GM21381 (cell line): ENCODE results near the gene MAP3K21.

Source experiments
- ATAC-seq: cut with Tn5 transposase; IDR thresholded peaks from one replicate; pipeline ENCODE4 v1.9.1; 2021; ENCODE audit warnings: mild to moderate bottlenecking, moderate library complexity; ENCODE audit not compliant: unreplicated experiment

Gene MAP3K21

DNA sequence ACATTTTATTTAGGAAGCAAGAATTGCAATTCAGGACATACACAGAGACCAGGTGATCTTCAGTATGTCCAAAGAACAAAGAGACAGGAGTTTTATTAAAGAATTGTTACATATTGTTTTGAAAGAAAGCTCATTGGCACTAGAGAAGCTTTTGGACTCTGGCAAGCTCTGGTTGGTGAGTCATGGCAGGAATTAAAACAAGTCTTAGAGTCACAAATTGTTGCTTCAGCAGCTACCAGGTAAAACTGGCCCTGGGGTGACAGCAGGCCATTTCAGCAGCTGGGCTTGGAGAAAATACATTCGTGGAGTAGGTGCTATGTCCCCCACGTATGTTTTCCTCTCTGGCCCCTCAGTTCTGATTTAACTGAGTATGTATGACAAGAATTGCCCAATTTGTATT is 58.8 kb downstream of the MAP3K21 start:
- ATAC-seq = no peak

DNA sequence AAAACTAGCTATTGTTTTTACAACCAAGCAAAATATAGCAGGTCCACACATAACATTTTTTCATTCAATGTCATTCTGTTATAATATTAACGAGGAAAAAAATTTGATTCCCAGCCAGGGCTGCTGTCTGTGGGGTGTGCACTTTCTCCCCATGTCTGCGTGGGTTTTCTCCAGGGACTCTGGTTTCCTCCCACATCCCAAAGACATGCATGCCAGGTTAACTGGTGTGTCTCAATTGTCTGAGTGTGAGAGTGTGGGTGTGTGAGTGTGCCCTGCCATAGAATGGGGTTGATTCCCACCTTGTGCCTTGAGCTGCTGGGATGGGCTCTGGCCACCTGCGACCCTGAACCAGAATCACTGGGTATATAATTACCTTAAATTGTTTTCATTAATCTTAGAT is 60.1 kb downstream of the MAP3K21 start:
- no peak for ATAC-seq

- no peak for ATAC-seq
Measured at GRCh38 chr1:233389169-233389568, 61.6 kb downstream of the MAP3K21 start.

- ATAC-seq = no peak
Measured at GRCh38 chr1:233389893-233390292, 62.4 kb downstream of the MAP3K21 start.

- ATAC-seq = no peak
Measured at GRCh38 chr1:233390842-233391737, 63.6 kb downstream of the MAP3K21 start.

- ATAC-seq = no peak
Measured at GRCh38 chr1:233393084-233393840, 65.7 kb downstream of the MAP3K21 start.

DNA sequence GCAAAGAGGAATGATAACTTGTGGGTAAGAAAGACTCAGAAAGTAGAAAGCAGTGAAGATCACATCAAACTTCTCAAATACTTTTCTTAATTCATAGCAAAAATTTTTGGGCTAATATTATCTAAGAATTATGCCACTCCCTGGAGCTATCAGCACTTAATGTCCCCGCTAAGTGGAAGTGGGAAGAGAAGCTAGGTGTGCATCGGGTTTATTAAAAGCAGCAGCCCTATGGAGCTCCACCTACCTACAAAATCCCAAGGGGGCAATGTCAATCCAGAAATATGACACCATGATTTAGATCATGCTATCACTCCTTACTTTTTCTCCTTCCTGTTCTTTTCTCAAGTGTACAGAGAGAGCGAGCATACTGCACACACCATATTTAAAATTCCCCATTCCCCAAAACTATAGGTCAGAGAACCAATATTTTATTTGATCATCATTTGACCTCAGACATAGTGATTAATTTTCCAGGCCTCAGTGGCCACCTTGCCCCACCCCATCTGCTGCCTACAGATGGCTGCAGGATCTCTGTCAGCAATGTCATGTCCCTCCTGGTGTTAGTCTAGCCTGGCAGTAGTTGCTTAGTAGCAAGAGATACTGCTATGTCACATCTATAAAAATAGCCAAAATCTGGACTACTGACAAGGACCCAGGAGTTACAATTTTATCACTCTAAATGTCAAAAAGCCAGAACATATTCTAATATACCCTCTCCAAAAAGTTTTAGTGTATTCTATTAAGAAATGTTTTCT is 66.6 kb downstream of the MAP3K21 start:
- no peak for ATAC-seq

DNA sequence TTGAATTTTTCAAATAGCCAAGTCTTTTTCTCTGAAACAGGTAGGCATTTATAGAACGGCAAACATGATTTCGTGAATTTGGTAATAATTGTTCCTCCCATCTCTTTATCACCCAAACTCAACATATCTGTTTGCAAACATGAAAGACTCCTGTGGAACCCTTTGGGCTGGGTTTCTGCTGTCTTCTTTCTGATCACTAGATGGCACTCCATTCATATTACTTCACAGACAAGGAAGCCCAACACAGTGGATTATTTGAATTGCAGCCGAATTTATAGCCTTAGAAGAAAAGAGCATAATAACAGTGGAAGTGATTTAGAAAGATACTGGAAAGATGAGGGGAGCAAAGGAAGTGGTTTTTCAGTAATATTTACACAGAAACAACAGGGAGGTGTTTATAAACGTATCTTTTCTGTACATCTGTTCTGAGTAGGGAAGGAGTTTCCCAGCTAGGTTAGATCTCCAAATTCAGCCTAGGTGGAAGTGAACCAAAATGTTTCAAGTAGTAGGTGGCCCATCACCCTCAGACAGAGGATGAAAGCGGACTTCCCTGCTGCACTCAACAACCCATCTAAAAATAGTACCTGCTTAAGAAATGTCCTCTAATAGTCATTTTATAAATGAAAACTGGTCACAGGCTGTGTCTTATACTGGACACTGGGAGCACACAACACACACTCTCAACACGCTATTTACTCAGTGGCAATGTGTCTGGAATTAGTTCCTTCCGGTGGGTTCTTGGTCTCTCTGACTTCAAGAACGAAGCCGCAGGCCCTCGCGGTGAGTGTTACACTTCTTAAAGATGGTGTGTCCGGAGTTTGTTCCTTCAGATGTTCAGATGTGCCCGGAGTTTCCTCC is 67.6 kb downstream of the MAP3K21 start:
- peak; percentile 72 for ATAC-seq

- ATAC-seq = no peak
Measured at GRCh38 chr1:233395863-233396646, 68.5 kb downstream of the MAP3K21 start.

- ATAC-seq = no peak
Measured at GRCh38 chr1:233406339-233406960, 78.9 kb downstream of the MAP3K21 start.

DNA sequence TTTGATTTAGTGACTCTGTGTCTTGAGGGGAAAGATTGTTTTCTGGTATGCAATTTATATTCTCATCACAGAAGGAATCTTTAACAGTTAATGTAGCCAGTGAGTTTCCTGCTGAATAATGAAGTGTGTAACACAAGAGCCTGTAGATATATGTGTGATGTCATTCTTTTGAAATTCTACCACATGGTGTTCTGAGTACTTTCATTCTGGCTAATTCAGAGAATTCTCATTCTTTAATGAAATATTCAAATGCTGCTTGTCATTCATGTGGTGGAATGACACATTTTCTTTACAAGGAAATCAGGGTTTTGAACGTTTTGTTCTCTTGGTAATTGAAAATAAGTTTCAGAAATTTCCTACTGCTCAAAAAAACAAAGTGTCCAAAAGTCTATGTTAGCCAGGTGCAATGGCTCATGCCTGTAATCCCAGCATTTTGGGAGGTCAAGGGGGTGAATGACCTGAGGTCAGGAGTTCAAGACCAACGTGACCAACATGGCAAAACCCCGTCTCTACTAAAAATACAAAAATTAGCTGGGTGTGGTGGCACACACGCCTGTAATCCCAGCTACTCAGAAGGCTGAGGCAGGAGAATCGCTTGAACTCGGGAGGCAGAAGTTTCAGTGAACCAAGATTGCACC is 79.6 kb downstream of the MAP3K21 start:
- ATAC-seq = no peak

GRCh38 chr1:233409540-233409939 is 82.0 kb downstream of the MAP3K21 start:
- no peak for ATAC-seq

- ATAC-seq = no peak
Measured at GRCh38 chr1:233410906-233411305, 83.4 kb downstream of the MAP3K21 start.

DNA sequence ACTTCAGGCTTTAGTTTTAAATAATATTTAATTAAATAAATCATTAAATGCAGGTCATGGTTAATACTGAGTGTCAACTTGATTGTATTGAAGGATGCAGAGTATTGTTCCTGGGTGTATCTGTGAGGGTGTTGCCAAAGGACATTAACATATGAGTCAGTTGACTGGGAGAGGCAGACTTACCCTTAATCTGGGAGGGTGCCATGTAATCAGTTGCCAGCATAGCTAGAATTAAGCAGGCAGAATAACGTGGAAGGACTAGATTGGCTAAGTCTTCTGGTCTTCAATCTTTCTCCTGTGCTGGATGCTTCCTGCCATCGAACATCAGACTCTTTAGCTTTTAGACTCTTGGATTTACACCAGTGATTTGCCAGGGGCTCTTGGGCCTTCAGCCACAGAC is 85.3 kb downstream of the MAP3K21 start:
- ATAC-seq = no peak

DNA sequence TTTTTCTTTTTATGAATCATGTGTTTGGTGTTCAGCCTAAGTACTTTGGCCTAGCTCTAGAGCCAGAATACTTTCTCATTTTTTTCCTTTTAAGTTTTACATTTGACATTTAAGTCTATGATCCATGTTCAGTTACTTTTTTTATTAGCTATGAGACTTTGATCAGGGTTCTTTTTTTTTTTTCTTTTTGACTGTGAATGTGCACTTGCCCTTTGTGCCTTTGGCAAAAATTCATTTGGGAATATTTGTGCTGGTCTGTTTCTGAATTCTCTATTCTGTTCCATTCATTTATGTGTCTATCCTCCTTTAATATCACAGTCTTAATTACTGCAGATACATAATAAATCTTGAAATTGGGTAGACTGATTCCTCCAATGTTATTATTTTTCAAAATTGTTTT is 93.8 kb downstream of the MAP3K21 start:
- no peak for ATAC-seq

DNA sequence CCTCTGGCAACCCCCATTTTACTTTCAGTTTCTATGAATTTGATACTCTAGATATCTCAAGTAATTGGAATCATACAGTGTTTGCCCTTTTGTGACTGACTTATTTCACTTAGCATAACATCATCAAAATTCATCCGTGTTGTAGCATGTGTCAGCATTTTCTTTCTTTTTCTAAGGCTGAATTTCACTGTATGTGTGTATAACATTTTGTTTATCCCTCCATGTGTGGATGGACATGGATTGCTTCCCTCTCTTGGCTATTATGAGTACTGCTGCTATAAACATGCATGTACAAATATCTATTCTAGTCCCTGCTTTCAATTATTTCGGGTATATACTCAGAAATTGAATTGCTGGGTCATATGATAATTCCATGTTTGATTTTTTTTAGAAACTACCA is 97.3 kb downstream of the MAP3K21 start:
- ATAC-seq = no peak

DNA sequence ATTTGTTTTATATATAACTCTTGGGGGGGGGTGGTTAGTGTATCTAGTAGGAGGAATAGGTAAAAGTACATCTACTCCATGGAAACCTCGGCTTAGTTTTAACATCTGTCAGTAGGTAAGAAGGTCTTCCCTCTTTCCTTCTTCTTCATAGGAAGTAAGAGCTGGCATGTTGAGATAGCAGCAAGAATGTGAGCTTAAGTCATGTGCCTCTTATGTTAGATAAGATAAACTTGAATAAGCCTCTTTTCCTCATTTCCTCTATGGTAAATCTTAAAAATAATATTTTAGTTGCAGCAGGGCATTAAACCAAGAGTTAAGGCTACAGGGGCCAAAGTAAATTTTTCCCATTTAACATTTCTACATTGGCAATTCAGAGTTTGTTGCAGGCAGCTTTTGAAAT is 100.4 kb downstream of the MAP3K21 start:
- ATAC-seq = no peak

DNA sequence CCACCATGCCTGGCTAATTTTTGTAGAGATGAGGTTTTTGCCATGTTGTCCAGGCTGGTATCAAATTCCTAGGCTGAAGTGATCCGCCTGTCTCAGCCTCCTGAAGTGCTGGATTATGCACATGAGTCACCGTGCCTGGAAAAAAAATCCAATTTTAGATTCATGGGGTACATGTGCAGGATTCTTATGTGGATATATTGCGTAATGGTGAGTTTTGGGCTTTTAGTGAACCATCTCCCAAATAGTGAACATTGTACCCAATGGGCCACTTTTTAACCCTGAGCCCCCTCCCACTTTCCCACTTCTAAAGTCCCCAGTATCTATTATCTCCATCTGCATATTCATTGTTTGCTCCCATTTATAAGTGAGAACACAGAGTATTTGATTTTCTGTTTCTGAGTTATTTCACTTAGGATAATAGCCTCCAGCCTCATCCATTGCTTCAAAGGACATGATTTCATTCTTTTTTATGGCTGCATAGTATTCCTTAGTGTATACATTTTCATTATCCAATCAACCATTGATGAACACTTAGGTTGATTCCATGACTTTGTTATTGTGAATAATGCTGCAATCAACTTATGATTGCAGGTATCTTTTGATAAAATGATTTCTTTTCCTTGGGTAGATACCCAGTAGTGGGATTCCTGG is 104.4 kb downstream of the MAP3K21 start:
- ATAC-seq = no peak
